GM18873 (cell line): ENCODE data around the gene FTHL17.

Experiments
- ATAC-seq: cut with Tn5 transposase; IDR thresholded peaks from one replicate; pipeline ENCODE4 v1.9.1; 2021; ENCODE audit warnings: mild to moderate bottlenecking, moderate library complexity, moderate number of reproducible peaks; ENCODE audit not compliant: unreplicated experiment, low FRiP score

The FTHL17 gene

GRCh38 chrX:31039327-31039711 lies 32.5 kb downstream of the FTHL17 start:
- no peak for ATAC-seq

- no peak for ATAC-seq
Observed at GRCh38 chrX:31038575-31039326, 33.1 kb downstream of the FTHL17 start.

GRCh38 chrX:31036895-31037294 lies 34.9 kb downstream of the FTHL17 start:
- ATAC-seq, result peak; percentile 78

GRCh38 chrX:31027351-31027750 lies 44.5 kb downstream of the FTHL17 start:
- no peak for ATAC-seq

GRCh38 chrX:31024866-31025265 lies 47.0 kb downstream of the FTHL17 start:
- ATAC-seq, result no peak

- ATAC-seq, result no peak
Observed at GRCh38 chrX:31021537-31021936, 50.3 kb downstream of the FTHL17 start.
